ENCODE results near the gene BLOC1S1.

DNA sequence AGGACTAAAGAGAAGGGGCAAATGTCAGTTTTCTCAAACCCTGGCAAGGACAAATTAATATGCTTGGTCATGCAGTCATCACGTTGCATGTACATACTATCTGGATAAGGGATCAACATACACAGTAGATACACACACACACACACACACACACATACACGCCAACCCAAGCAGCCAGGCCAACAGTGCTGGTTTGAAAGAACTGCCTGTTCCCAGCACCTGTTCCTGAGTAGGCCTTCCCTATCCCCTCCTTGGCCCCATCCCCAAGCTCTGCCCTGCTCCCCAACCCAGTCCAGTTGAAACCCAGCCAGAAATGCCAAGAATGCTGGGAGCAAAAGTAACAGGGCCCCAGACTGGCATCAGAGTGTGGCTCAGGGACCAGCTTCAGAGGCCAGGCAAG lies 12.6 kb upstream of the BLOC1S1 start:
- TF ChIP-seq, protein P1, sequence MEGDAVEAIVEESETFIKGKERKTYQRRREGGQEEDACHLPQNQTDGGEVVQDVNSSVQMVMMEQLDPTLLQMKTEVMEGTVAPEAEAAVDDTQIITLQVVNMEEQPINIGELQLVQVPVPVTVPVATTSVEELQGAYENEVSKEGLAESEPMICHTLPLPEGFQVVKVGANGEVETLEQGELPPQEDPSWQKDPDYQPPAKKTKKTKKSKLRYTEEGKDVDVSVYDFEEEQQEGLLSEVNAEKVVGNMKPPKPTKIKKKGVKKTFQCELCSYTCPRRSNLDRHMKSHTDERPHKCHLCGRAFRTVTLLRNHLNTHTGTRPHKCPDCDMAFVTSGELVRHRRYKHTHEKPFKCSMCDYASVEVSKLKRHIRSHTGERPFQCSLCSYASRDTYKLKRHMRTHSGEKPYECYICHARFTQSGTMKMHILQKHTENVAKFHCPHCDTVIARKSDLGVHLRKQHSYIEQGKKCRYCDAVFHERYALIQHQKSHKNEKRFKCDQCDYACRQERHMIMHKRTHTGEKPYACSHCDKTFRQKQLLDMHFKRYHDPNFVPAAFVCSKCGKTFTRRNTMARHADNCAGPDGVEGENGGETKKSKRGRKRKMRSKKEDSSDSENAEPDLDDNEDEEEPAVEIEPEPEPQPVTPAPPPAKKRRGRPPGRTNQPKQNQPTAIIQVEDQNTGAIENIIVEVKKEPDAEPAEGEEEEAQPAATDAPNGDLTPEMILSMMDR (IDR thresholded peaks at IDR 0.05), result no peak
- no peak for TF ChIP-seq POLR2A (IDR thresholded peaks at IDR 0.05)
